H1 (cell line): ENCODE measurements around the gene ARMH1. TPM values are rescaled to one million over a fixed set of nuclear protein-coding genes. Genes with fewer than 3 reads are reported as not detected.

Source experiments
- CTCF ChIA-PET: fragments of 300-600 bp; sonication (Branson Sonifier 250); formaldehyde crosslinking; loops from one replicate; lab custom pipeline; 2021; ENCODE audit not compliant: partially characterized antibody; lab: Charles Lee
- POLR2A ChIA-PET: fragments of 300-600 bp; sonication (Branson Sonifier 250); formaldehyde crosslinking; loops from one replicate; lab custom pipeline; 2021; ENCODE audit warnings: inconsistent platforms; ENCODE audit not compliant: partially characterized antibody; lab: Charles Lee
- DNase-seq, 2 experiments: peaks; one replicate each; pipeline versions ENCODE4 v3.0.0 to v3.0.0-alpha.2; 2010 to 2022; ENCODE audit warnings: low spot score in 2 of 2, low read depth in 1 of 2, mixed read lengths in 1 of 2
- FAIRE-seq: peaks from 2 replicates; lab custom pipeline; 2011; peaks lifted over from hg19 to GRCh38; lab: Jason Lieb, UNC
- H2AFZ ChIP-seq: 2 replicates; pipeline ENCODE4 v1.8.1; 2012; ENCODE audit warnings: low read length, inconsistent platforms
- H2AK5ac ChIP-seq: 2 replicates; pipeline ENCODE4 v1.6.1; 2013; ENCODE audit warnings: low read depth, low read length
- H2BK120ac ChIP-seq: replicated peaks from 2 replicates; pipeline ENCODE3; 2013; ENCODE audit warnings: low read depth, low read length, inconsistent platforms
- H2BK12ac ChIP-seq: 2 replicates; pipeline ENCODE4 v1.6.1; 2013; ENCODE audit warnings: low read depth, low read length
- H2BK15ac ChIP-seq: 2 replicates; pipeline ENCODE4 v1.6.1; 2013; ENCODE audit warnings: low read length
- H2BK20ac ChIP-seq: 2 replicates; pipeline ENCODE4 v1.6.1; 2013; ENCODE audit warnings: low read length
- H2BK5ac ChIP-seq: 2 replicates; pipeline ENCODE4 v1.6.1; 2013; ENCODE audit warnings: low read depth, low read length
- H3K14ac ChIP-seq: 2 replicates; pipeline ENCODE4 v1.6.1; 2013; ENCODE audit warnings: inconsistent platforms; ENCODE audit not compliant: insufficient read length
- H3K18ac ChIP-seq: 2 replicates; pipeline ENCODE4 v1.6.1; 2013; ENCODE audit warnings: low read length; ENCODE audit errors: extremely low read depth
- H3K23ac ChIP-seq: 2 replicates; pipeline ENCODE4 v1.6.1; 2013; ENCODE audit warnings: inconsistent platforms; ENCODE audit not compliant: insufficient read length
- H3K23me2 ChIP-seq: 2 replicates; pipeline ENCODE4 v1.6.1; 2013; ENCODE audit warnings: low read depth, low read length
- H3K27ac ChIP-seq: 2 replicates; pipeline ENCODE4 v1.6.1; 2011; ENCODE audit warnings: low read depth, low read length, inconsistent platforms
- H3K27me3 ChIP-seq, 4 experiments: replicated peaks in 1 of 4; 1 replicate in 1 of 4; 2 replicates in 3 of 4; pipeline versions ENCODE4 v1.6.1 to v1.8.1; 2011 to 2013; ENCODE audit warnings: low read length in 3 of 4, mild to moderate bottlenecking in 3 of 4, inconsistent platforms in 2 of 4, mixed read lengths in 2 of 4, moderate library complexity in 1 of 4; ENCODE audit not compliant: control insufficient read depth in 3 of 4, insufficient read depth in 3 of 4; ENCODE audit errors: extremely low read depth in 1 of 4
- H3K36me3 ChIP-seq, 4 experiments: 2 replicates each; pipeline versions ENCODE4 v1.6.1 to v1.8.1; 2011 to 2013; ENCODE audit warnings: mild to moderate bottlenecking in 4 of 4, low read length in 3 of 4, moderate library complexity in 2 of 4, control low read depth in 1 of 4, inconsistent platforms in 1 of 4; ENCODE audit not compliant: insufficient read depth in 4 of 4, control insufficient read depth in 2 of 4
- H3K4ac ChIP-seq: replicated peaks from 2 replicates; pipeline ENCODE3; 2013; ENCODE audit warnings: low read length, low read depth, mixed read lengths, inconsistent platforms; ENCODE audit not compliant: insufficient read length
- H3K4me1 ChIP-seq, 4 experiments: replicated peaks in 1 of 4; 1 replicate in 1 of 4; 2 replicates in 3 of 4; pipeline versions ENCODE4 v1.6.1 to v1.8.1; 2011 to 2013; ENCODE audit warnings: low read length in 3 of 4, inconsistent platforms in 2 of 4, mixed read lengths in 1 of 4; ENCODE audit not compliant: insufficient read depth in 4 of 4, control insufficient read depth in 3 of 4
- H3K4me2 ChIP-seq, 2 experiments: 2 replicates each; pipeline versions ENCODE4 v1.6.1 to v1.8.1; 2011 to 2013; ENCODE audit warnings: low read depth in 2 of 2, low read length in 2 of 2, control low read depth in 1 of 2, inconsistent platforms in 1 of 2, mild to moderate bottlenecking in 1 of 2; ENCODE audit not compliant: insufficient read depth in 1 of 2
- H3K4me3 ChIP-seq, 4 experiments: fragments of 200-600, 300-600 bp in 1 of 4; sonication (generic), shearing (Covaris generic), sonication (Bioruptor Twin) in 1 of 4; 2 replicates each; pipeline versions ENCODE4 v1.5.1 to v1.8.1; 2011 to 2016; ENCODE audit warnings: low read length in 4 of 4, low read depth in 3 of 4, control low read depth in 2 of 4, inconsistent platforms in 2 of 4, mild to moderate bottlenecking in 2 of 4, mixed read lengths in 1 of 4, moderate library complexity in 1 of 4; ENCODE audit not compliant: insufficient read depth in 2 of 4; ENCODE audit errors: extremely low read depth in 1 of 4
- H3K56ac ChIP-seq: replicated peaks from 2 replicates; pipeline ENCODE3; 2013; ENCODE audit warnings: low read depth, mild to moderate bottlenecking, mixed read lengths, low read length, inconsistent platforms; ENCODE audit not compliant: insufficient read length
- H3K79me1 ChIP-seq: 2 replicates; pipeline ENCODE4 v1.6.1; 2013; ENCODE audit warnings: low read depth, low read length, control low read depth
- H3K79me2 ChIP-seq, 2 experiments: 2 replicates each; pipeline versions ENCODE4 v1.6.1 to v1.8.1; 2012 to 2013; ENCODE audit warnings: low read length in 2 of 2, mild to moderate bottlenecking in 2 of 2, inconsistent platforms in 1 of 2; ENCODE audit not compliant: insufficient read depth in 2 of 2, control insufficient read depth in 1 of 2
- H3K9ac ChIP-seq, 4 experiments: replicated peaks in 1 of 4; 1 replicate in 1 of 4; 2 replicates in 3 of 4; pipeline versions ENCODE4 v1.6.1 to v1.8.1; 2011 to 2013; ENCODE audit warnings: low read depth in 3 of 4, low read length in 3 of 4, control low read depth in 2 of 4, mild to moderate bottlenecking in 2 of 4, moderate library complexity in 2 of 4, inconsistent platforms in 1 of 4; ENCODE audit errors: extremely low read depth in 1 of 4
- H3K9me3 ChIP-seq, 2 experiments: 2 replicates each; pipeline versions ENCODE4 v1.6.1 to v1.8.1; 2012 to 2013; ENCODE audit warnings: mild to moderate bottlenecking in 2 of 2, moderate library complexity in 2 of 2, control low read depth in 1 of 2, inconsistent platforms in 1 of 2, low read depth in 1 of 2, low read length in 1 of 2, mixed read lengths in 1 of 2; ENCODE audit not compliant: insufficient read depth in 2 of 2
- H4K20me1 ChIP-seq, 2 experiments: replicated peaks in 1 of 2; 2 replicates each; pipeline versions ENCODE3 to v1.8.1; 2011 to 2013; ENCODE audit warnings: inconsistent platforms in 2 of 2, low read length in 2 of 2, mild to moderate bottlenecking in 1 of 2; ENCODE audit not compliant: insufficient read depth in 2 of 2, control insufficient read depth in 1 of 2
- H4K5ac ChIP-seq: 2 replicates; pipeline ENCODE4 v1.6.1; 2013; ENCODE audit warnings: low read length, low read depth, mixed read lengths, inconsistent platforms; ENCODE audit not compliant: insufficient read length
- H4K8ac ChIP-seq: 2 replicates; pipeline ENCODE4 v1.8.0; 2013; ENCODE audit warnings: mild to moderate bottlenecking, moderate library complexity, low read length, inconsistent platforms; ENCODE audit not compliant: insufficient read depth; ENCODE audit errors: extremely low read depth
- H4K91ac ChIP-seq: replicated peaks from 2 replicates; pipeline ENCODE3; 2013; ENCODE audit warnings: low read length, mixed read lengths, inconsistent platforms; ENCODE audit not compliant: insufficient read length
- JUN ChIP-seq: IDR thresholded peaks from 2 replicates; pipeline ENCODE4 v1.6.1; 2011; ENCODE audit warnings: low read depth, mild to moderate bottlenecking, improper control_type of control experiment, low read length
- JUND ChIP-seq: IDR thresholded peaks from 2 replicates; pipeline ENCODE4 v1.6.1; 2011; ENCODE audit warnings: mild to moderate bottlenecking, improper control_type of control experiment, low read length
- SRF ChIP-seq: IDR thresholded peaks from 2 replicates; pipeline ENCODE4 v1.6.1; 2011; ENCODE audit warnings: mild to moderate bottlenecking, low read depth, low read length, moderate library complexity
- TAF1 ChIP-seq: IDR thresholded peaks from 2 replicates; pipeline ENCODE4 v1.6.1; 2011; ENCODE audit warnings: mild to moderate bottlenecking, low read depth, low read length
- WGBS, 2 experiments: shearing (Covaris generic) in 1 of 2; methylation state at CpG; one replicate each; pipeline versions ENCODE4 v1.1.6 to v1.1.7; 2013 to 2015; ENCODE audit warnings: low lambda C conversion rate in 2 of 2, mixed read lengths in 2 of 2, inconsistent platforms in 1 of 2, low coverage in 1 of 2, missing lambda C conversion rate in 1 of 2; ENCODE audit not compliant: insufficient replicate concordance in 2 of 2, insufficient coverage in 1 of 2, insufficient read length in 1 of 2; ENCODE audit errors: extremely low coverage in 1 of 2, missing lambda C conversion rate in 1 of 2; 5-methylcytosine and 5-hydroxymethylcytosine counted together
- polyA plus RNA-seq, 7 experiments: library from polyadenylated mRNA; depleted of rRNA in 3 of 7; stranded (reverse) in 5 of 7; unstranded in 2 of 7; fragments of >200 nt in 5 of 7; fragments of 200-250 nt in 2 of 7; gene quantifications; 1 replicate in 5 of 7; 2 replicates in 1 of 7; 4 replicates in 1 of 7; pipeline versions ENCODE4 v1.2.1 to v1.2.3, GENCODE V29; 2011 to 2013; ENCODE audit warnings: missing spikeins in 2 of 7, mixed read lengths in 2 of 7
- total RNA-seq: library from RNA; stranded (reverse); fragmentation: NEBNext Ultra II Directional; extraction: Animal tissue kit (Norgen Biotek cat#: 25700); gene quantifications from 2 replicates; pipeline ENCODE4 v1.2.1, GENCODE V29; 2021

The ARMH1 gene
- total and polyA plus RNA-seq, 2 of the 8 experiments (the other 6 are each of a cell fraction or from before 2014, with no cell fraction given): 0.82 to 0.85 TPM

DNA sequence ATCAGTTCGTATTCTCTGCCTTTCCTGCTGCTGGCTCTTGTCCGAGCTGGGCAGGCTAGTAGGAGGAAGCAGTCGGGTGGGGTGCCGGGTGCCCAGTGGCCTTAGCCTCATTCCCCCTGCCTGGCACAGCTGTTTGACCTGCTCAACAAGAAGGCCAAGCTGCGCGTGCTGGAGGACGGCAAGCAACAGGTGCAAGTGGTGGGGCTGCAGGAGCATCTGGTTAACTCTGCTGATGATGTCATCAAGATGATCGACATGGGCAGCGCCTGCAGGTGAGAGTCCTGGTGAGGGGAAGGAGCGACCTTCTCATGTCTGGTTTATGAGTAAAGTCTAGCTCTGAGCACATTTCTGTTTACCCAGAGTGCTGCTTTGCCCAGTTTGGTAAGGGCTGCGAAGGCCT, 84.6 kb downstream of the ARMH1 start:
- no peak overlapping the region for H2AK5ac ChIP-seq
- peaks cover 55 to 92% (median 82%) of the 10 kb centered on the region in 4 experiments for H3K36me3 ChIP-seq
- no peak overlapping the region for H3K4me2 ChIP-seq
- H3K23ac ChIP-seq: no peak overlapping the region
- no peak overlapping the region for H2BK20ac ChIP-seq
- H3K79me1 ChIP-seq: 0 out of 2 replicates have a peak, but pooled peaks cover 2% of the 10 kb centered on the region
- H3K4ac ChIP-seq: no peak overlapping the region
- no peak overlapping the region for H2BK12ac ChIP-seq
- no peak overlapping the region for H2BK15ac ChIP-seq
- H3K56ac ChIP-seq: no peak overlapping the region
- 92% methylated on average over 11 of the region's 11 CpGs; no CpG with 5 or more reads in 1 of the 2 experiments for WGBS, 2 experiments
- no peak overlapping the region for H4K5ac ChIP-seq
- H3K4me3 ChIP-seq: no peak overlapping the region
- no peak overlapping the region for H4K91ac ChIP-seq
- H2BK5ac ChIP-seq: no peak overlapping the region
- H3K23me2 ChIP-seq: no peaks in the 10 kb centered on the region
- no peak overlapping the region for H4K8ac ChIP-seq
- H2AFZ ChIP-seq: no peak overlapping the region
- ChIA-PET CTCF (interaction anchor here (0.6 to 1.8 kb wide), 4 partner anchors 8 to 133 kb away, joined by 3 to 21 read pairs (median 3); no protein-coding TSS in a partner anchor), POLR2A (interaction anchor here (3.0 to 11.3 kb wide), 7 partner anchors 8 to 22 kb away, joined by 10 to 151 read pairs (median 28); partner anchors contain the start of genes KIF2C and RPS8)
- no peaks in the 10 kb centered on the region for H3K27me3 ChIP-seq
- TF ChIP-seq TAF1: no peak
- TF ChIP-seq JUND: no peak
- TF ChIP-seq JUN: no peak
- TF ChIP-seq SRF: no peak
- TF ChIP-seq, all 59 proteins: peak for 0
- no peak overlapping the region for H3K27ac ChIP-seq
- peaks cover 0 to 4% of the 10 kb centered on the region in 2 experiments for H4K20me1 ChIP-seq
- no peak overlapping the region for H3K18ac ChIP-seq
- no peak for FAIRE-seq
- H3K14ac ChIP-seq: no peak overlapping the region
- no peak for DNase-seq
- H3K4me1 ChIP-seq: no peaks in the 10 kb centered on the region
- no peak overlapping the region for H3K9ac ChIP-seq
- no peaks in the 10 kb centered on the region for H3K79me2 ChIP-seq
- no peaks in the 10 kb centered on the region for H3K9me3 ChIP-seq
- no peak overlapping the region for H2BK120ac ChIP-seq
